ENCODE data around the gene DCXR.
"Not testable (repeated sequence)": the region's sequence is repeated elsewhere in the genome, so short reads cannot be mapped to it uniquely, and the experiment has no call there.

Gene DCXR

GRCh38 chr17:82054351-82055022 lies 17.0 kb upstream of the DCXR start:
- no peak for DNase-seq

GRCh38 chr17:82053556-82054263 lies 16.2 kb upstream of the DCXR start:
- DNase-seq = no peak

DNA sequence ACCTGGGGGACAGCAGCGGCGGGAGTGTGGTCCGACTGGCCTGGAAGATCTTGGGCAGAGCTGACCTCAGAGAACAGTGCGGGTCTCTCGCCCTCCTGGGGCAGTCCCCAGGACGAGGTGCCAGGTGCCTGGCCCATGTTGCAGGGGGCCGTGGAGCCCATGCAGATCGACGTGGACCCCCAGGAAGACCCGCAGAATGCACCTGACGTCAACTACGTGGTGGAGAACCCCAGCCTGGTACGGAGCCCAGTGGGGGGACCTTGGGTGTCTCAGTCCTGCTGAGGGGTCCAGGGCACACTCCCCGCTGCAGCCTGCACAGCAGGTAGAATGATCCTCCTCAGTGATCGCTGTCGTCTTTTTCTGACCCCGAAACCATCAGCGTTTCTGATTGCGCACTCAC lies 15.6 kb upstream of the DCXR start:
- DNase-seq = no peak

GRCh38 chr17:82052638-82053059 lies 15.2 kb upstream of the DCXR start:
- DNase-seq = no peak

DNA sequence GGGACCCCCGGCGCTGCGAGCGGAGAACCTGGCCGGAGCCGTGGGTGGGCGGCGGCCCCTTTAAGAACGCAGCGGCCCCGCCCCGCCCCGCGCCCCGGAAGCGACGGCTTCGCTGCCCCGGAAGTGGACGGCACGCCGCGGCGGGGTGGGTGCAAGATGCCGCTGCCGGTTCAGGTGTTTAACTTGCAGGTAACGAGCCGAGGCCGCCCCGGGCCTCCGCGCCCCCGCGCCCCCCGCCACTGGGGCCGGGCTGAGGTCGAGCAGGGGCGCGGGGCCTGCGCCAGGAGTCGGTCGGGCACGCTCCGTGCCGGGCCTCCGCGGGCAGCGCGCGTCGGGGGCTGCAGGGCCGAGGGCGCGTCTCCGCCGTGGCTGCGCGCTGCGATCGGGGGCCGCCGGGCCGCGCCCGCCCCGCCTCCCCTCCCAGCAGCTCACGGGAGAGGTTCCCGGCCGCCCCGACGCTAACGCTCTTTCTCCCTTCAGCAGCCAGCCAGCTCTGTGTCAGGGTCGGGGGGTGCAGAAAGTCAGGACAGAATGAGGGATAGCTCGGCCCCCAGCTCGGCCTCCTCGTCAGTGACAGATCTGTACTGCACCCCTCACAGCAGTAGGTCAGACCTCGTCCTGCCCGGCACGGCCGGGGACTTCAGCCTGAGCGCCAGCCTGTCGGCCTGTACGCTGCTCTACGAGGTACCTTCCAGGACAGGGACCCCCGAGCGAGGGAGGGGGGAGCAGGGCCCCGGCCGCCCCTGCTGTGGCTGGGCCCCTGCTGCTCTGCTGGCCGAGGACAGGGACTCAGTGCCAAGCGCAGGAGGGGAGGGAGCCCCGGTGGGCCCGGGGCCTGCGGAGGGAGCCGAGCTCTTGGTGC lies 14.5 kb upstream of the DCXR start, which contains the start of the genes GPS1 and RFNG:
GPS1 (plus strand) TSS at position 123 of the 862 bp plus-strand sequence; CDS start at position 157, 34 bp downstream.
RFNG (minus strand) TSS at position 36 of the 862 bp plus-strand sequence. CDS start 45 bp downstream, outside the sequence.
- peak; percentile 67 for DNase-seq

DNA sequence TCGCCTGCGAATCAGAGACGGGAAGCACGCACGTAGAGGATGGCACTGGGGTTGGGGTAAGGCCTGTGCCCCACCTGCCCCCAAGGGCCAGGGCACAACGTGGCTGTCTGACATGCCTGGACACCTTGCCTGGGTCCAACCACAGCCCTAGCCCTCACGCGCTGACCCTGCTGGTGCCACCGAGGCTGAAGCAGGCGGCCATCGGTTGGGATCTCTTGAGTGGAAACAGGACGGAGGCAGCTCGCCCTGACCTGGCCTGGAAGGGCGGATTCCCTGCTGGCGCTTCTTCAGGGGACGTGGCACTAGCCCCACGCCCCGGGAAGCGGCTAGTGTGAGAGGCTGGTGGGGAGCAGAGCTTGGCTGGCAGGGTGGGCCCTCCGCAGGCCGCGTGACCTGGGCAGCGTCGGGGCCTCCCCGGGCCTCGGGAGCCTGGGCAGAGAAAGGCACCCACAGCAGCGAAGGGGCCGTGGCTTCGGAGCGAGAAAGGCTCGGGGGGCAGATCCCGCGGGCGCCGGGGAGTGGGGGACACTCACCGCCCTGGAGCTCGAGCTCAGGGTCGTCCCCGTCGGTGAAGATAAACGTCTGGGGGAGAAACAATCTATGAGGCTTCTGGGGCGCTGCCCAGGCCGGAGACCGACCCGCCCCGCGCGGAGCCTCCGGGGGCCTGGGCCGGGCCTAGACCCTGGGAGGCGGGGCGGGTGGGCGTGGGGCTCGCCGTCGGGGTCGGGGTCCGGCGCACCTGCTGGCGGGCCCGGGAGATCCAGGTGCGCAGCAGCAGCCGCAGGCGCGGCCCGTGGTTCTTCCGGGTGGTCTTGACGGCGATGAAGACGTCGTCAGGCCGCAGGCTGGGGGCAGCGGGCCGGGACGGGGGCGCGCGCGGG lies 13.5 kb upstream of the DCXR start:
- no peak for DNase-seq

GRCh38 chr17:82050152-82050760 lies 12.8 kb upstream of the DCXR start:
- DNase-seq = no peak

DNA sequence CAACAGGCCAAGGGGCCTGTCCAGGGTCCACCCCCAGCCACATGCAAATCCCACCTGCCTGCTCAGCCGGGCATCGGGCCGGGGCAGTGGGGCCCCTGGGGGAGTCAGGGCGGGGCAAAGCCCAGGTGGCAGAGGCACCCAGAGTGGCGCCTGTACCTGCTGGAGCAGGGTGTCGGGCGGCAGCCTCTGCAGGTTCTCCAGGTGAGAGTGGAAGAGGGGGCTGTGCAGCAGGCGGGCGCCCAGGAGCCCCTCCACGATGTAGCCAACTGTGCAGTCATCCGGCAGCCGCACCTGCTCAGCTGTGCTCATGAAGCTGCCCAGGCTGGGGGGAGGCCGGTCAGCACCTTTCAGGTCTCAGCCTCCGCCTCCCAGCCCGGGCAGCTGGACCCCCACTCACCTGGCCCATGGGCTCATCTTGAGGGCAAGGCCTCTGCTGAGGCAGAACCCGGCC lies 12.0 kb upstream of the DCXR start:
- DNase-seq = no peak

GRCh38 chr17:82049106-82049505 lies 11.6 kb upstream of the DCXR start:
- no peak for DNase-seq

GRCh38 chr17:82048571-82048971 lies 11.1 kb upstream of the DCXR start:
- DNase-seq = no peak

DNA sequence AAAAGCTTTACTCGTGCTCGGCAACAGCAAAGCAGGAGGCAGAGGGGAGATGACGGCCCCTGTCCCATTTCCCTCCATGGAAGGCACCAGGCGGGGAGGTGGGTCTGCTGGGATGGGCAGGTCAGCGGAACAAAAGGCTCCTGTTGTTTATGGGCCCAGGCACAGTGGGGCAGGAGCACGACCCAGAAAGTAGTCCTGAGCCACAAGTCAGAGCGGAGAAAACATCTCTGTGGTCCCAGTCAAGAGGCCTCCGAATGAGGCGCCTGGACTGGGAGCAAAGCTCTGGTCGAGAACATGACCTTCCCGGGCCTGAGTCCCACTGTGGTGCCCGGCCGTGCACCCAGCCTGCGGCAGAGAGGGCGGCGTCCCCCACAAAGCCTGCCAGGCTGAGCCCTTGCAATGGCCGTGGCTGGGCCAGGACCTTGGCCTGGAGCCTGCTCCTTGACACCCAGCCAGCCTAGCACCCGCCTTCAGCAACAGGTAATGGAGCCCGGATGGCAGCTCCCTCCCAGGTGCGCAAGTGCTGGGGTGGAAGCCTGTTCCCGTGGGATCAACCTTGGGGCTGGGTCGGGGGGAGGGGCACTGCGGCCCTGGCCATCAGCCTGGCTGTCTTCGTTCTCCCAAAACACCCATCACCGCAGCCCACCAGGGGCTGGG lies 10.5 kb upstream of the DCXR start:
- DNase-seq = no peak

DNA sequence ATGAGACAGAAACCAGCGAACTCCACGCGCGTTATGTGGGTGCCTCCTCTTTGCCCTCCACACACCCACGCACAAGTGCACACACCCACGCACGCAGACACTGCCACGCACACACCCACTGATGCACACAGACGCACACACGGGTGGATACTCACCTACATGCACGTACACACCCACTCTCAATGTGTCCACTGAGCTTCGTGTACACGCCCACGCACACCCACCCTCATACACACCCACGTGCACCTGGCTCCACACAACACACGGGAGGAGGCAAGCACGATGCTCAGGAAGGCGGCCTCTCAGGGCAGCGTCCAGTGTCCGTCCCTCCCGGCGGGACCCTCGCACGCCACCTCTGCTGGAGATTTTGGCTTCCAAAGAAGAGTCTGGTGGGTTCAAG lies 9.9 kb upstream of the DCXR start:
- DNase-seq = no peak

- DNase-seq = no peak
These were observed 9.4 kb upstream of the DCXR start for GRCh38 chr17:82046903-82047302.

DNA sequence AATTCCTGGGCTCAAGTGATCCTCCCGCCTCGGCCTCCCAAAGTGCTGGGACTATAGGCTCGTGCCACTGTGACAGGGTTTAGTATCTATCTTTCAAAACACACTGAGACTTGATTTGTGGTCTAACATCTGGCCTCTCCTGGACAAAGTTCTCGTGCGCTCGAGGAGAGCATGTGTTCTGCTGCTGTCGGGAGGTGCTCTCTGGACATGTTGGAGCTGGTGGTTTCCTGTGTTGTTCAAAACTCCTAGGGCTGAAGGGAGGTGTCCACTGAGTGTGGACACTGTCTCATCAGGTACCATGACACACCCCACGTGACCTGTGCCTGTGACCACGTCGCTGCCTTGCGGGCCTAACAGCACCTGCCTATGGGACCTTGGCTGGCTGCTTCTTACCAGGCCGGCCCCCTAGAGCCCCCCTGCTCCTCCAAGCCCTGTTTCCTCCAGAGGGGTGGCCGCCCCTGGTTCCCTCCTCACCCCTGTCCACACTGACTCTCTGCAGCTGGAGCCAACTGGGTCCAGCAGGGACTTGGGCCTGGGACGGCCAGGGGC lies 8.5 kb upstream of the DCXR start:
- no peak for DNase-seq

- no peak for DNase-seq
These were observed 6.0 kb upstream of the DCXR start for GRCh38 chr17:82043507-82043906.

- no peak for DNase-seq
These were observed 5.2 kb upstream of the DCXR start for GRCh38 chr17:82042649-82043048.

DNA sequence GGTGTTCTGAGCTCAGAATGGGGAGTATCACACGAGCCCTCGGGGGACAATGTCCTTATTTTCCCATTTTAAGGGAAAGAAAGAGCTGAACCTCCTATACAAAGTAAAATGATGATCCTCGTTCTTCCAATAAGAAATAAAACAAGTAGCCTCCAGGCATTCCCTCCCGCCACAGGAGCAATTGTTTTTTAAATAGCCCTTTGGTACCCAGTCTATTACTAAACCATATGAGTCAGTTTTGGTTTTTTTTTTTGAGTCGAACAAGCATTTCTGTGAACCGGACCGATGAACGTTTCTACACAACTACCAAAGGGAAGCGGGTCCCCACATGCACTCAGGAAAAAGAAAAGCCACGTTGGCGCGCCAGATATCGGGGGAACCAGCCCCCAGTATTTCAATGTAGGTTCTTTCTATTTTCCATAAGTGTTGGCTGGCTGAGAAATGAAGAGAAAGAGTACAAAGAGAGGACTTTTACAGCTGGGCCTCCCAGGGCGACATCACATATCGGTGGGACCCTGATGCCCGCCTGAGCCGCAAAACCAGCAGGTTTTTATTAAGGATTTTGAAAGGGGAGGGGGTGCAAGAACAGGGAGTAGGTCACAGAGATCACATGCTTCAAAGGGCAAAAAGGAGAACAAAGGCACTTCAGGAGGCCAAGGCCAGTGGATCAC lies 3.8 kb upstream of the DCXR start:
- no peak for DNase-seq

DNA sequence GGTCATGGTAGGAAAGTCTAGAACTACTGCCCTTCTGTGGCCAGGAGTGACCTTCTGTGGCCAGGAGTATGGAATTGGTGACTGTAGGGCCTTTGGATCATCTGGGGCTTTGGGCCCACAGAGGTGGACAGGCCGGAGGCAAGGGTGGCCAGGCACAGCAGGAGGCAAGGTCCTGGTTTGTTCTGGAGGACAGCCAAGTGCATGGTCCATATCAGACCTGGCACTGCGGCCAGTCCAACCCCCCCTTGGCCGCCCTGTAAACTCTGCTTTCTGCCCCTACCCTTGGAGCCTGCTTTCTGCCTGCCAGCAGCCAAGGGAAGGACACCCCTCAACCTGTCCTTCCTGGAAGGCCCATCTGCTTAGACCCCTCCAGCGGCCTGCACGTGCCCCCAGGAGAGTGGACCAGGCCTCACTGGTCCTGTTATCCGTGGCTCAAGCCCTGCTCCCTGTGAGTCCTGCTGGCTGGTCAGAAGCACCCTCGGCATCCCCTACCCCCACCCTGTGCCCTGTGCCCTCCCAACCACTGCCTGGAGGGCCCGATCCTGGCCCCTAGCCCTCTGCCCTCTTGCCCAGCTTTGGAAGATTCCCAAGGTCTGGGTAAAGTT lies 2.3 kb upstream of the DCXR start:
- no peak for DNase-seq

DNA sequence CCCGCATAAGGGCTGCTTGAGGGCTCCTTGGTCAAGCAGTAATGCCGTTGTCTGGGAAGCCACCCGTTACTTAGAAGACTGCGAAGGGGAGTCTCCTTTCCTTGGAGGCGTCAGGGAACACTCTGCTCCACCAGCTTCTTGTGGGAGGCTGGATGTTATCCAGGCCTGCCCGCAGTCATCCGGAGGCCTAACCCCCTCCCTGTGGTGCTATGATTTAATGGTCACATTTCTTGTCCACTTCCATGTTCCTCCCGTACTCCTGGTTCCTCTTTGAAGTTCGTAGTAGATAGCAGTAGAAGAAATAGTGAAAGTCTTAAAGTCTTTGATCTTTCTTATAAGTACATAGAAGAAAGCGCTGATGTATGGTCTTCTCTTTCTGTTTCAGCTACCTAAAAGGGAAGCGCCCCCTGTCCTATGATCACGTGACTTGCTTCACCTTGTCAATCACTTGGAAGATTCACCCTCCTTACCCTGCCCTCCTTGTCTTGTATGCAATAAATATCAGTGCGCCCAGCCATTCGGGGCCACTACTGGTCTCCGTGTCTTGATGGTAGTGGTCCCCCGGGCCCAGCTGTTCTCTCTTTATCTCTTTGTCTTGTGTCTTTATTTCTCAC lies 1.4 kb upstream of the DCXR start:
- DNase-seq = not testable (repeated sequence)

DNA sequence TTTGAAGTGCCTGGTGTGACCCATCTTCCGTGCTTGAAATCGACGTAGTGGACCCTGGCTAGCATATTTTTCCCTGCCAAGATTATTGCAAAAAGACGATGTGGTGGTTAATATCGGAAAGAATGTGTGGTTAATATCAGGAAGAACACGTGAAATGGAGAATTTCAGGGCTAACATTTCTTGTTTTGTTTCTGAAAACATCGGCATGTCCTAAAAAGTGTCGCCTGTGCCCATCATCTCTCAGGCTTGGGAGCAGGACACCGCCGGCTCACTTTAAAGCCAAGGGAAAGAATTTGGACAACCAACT lies 345 bp upstream of the DCXR start:
- DNase-seq = no peak

All from NCI-H1092 treated with DMSO at 0.1 percent for 48 hours (cell line).